ENCODE results near the gene HS3ST4.
"Not testable (repeated sequence)": the region's sequence is repeated elsewhere in the genome, so short reads cannot be mapped to it uniquely, and the experiment has no call there.

HS3ST4 gene

GRCh38 chr16:25730396-25730795 lies 38.6 kb downstream of the HS3ST4 start:
- DNase-seq (ENCODE audit: low read depth in 2 of 2) = no peak

- DNase-seq (ENCODE audit: low read depth in 2 of 2) = no peak
Measured at GRCh38 chr16:25734430-25735385, 42.9 kb downstream of the HS3ST4 start.

- no peak for DNase-seq (ENCODE audit: low read depth in 2 of 2)
Measured at GRCh38 chr16:25735645-25736044, 43.9 kb downstream of the HS3ST4 start.

- DNase-seq (ENCODE audit: low read depth in 2 of 2) = no peak
Measured at GRCh38 chr16:25747160-25747758, 55.5 kb downstream of the HS3ST4 start.

- DNase-seq (ENCODE audit: low read depth in 2 of 2) = no peak
Measured at GRCh38 chr16:25748092-25748654, 56.4 kb downstream of the HS3ST4 start.

- no peak for DNase-seq (ENCODE audit: low read depth in 2 of 2)
Measured at GRCh38 chr16:25750488-25751216, 58.9 kb downstream of the HS3ST4 start.

- DNase-seq (ENCODE audit: low read depth in 2 of 2) = no peak
Measured at GRCh38 chr16:25751230-25751835, 59.6 kb downstream of the HS3ST4 start.

- DNase-seq (ENCODE audit: low read depth in 2 of 2) = no peak
Measured at GRCh38 chr16:25764466-25764865, 72.7 kb downstream of the HS3ST4 start.

- no peak for DNase-seq (ENCODE audit: low read depth in 2 of 2)
Measured at GRCh38 chr16:25771216-25771615, 79.5 kb downstream of the HS3ST4 start.

GRCh38 chr16:25771812-25772568 lies 80.2 kb downstream of the HS3ST4 start:
- DNase-seq (ENCODE audit: low read depth in 2 of 2) = no peak

GRCh38 chr16:25776214-25776613 lies 84.5 kb downstream of the HS3ST4 start:
- not testable (repeated sequence) for DNase-seq (ENCODE audit: low read depth in 2 of 2)

GRCh38 chr16:25783226-25783625 lies 91.5 kb downstream of the HS3ST4 start:
- no peak for DNase-seq (ENCODE audit: low read depth in 2 of 2)

GRCh38 chr16:25785361-25785760 lies 93.6 kb downstream of the HS3ST4 start:
- DNase-seq (ENCODE audit: low read depth in 2 of 2) = no peak

- no peak for DNase-seq (ENCODE audit: low read depth in 2 of 2)
Measured at GRCh38 chr16:25786748-25787147, 95.0 kb downstream of the HS3ST4 start.

GRCh38 chr16:25788637-25789036 lies 96.9 kb downstream of the HS3ST4 start:
- DNase-seq (ENCODE audit: low read depth in 2 of 2) = no peak

- DNase-seq (ENCODE audit: low read depth in 2 of 2) = no peak
Measured at GRCh38 chr16:25796239-25796638, 104.5 kb downstream of the HS3ST4 start.

- no peak for DNase-seq (ENCODE audit: low read depth in 2 of 2)
Measured at GRCh38 chr16:25798065-25798464, 106.3 kb downstream of the HS3ST4 start.

- DNase-seq (ENCODE audit: low read depth in 2 of 2) = no peak
Measured at GRCh38 chr16:25799816-25800215, 108.1 kb downstream of the HS3ST4 start.

- no peak for DNase-seq (ENCODE audit: low read depth in 2 of 2)
Measured at GRCh38 chr16:25812215-25812614, 120.5 kb downstream of the HS3ST4 start.

GRCh38 chr16:25817295-25817694 lies 125.5 kb downstream of the HS3ST4 start:
- no peak for DNase-seq (ENCODE audit: low read depth in 2 of 2)

- DNase-seq (ENCODE audit: low read depth in 2 of 2) = no peak
Measured at GRCh38 chr16:25817876-25818275, 126.1 kb downstream of the HS3ST4 start.
